Ovary (tissue), 3 donors: ENCODE data around the gene EYA2.

Experiments
- EP300 ChIP-seq: sonication (generic); formaldehyde crosslinking; IDR thresholded peaks from one replicate; pipeline ENCODE4 v1.6.1; 2017; ENCODE audit warnings: antibody characterized with exemption
- POLR2A ChIP-seq: fragments of 450-650 bp; IDR thresholded peaks from one replicate; pipeline ENCODE4 v1.6.1; 2017; ENCODE audit warnings: antibody characterized with exemption, mild to moderate bottlenecking, moderate library complexity
- TF ChIP-seq, protein P1 (sequence below), 3 donors: fragments of 450-650 bp in 2 of 3; fragments of 200-600 bp in 1 of 3; IDR thresholded peaks; one replicate each; pipeline versions ENCODE4 v1.5.1 to v1.8.0; 2016 to 2022; ENCODE audit warnings: antibody characterized with exemption in 3 of 3, mild to moderate bottlenecking in 1 of 3
- donor health status: DM: no; HTN: no; CAD: no.

DNA sequence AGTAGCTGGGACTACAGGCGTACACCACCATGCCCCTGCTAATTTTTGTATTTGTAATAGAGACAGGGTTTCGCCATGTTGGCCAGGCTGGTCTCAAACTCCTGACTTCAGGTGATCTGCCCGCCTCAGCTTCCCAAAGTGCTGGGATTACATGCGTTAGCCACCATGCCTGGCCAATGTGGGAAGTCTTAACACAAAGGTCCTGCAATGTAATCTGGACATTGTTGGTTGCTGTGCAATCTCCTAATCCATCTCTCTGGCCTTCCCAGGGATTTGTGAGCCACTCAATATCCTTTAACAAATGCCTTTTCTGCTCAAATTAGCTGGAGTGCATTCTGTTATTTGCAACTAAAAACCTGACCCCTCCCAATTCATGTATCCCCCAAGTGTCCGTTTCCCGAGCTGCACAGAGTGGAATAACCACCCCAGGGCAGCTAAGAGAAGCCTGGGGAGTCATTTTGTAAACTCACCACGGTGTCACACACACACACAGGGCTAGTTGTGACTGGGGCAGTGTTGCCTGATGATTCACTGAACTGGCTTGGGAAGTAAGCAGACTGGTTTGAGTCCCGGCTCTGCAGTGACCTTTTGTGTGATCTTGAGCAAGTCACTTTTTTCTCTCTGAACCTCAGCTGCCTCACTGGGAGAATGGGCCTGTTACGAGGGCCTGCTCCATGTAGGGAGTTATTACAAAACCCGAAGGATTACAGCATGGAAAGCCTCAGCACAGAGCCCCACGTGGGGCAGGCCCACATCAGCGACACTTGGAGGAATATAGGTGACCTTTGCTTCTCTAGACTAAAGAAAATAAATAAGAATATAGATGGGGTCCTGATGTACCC lies 309.6 kb downstream of the EYA2 start:
- TF ChIP-seq, protein P1, sequence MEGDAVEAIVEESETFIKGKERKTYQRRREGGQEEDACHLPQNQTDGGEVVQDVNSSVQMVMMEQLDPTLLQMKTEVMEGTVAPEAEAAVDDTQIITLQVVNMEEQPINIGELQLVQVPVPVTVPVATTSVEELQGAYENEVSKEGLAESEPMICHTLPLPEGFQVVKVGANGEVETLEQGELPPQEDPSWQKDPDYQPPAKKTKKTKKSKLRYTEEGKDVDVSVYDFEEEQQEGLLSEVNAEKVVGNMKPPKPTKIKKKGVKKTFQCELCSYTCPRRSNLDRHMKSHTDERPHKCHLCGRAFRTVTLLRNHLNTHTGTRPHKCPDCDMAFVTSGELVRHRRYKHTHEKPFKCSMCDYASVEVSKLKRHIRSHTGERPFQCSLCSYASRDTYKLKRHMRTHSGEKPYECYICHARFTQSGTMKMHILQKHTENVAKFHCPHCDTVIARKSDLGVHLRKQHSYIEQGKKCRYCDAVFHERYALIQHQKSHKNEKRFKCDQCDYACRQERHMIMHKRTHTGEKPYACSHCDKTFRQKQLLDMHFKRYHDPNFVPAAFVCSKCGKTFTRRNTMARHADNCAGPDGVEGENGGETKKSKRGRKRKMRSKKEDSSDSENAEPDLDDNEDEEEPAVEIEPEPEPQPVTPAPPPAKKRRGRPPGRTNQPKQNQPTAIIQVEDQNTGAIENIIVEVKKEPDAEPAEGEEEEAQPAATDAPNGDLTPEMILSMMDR (IDR thresholded peaks at IDR 0.05), result no peak
- TF ChIP-seq POLR2A, result no peak
- TF ChIP-seq EP300, result no peak
